ENCODE measurements around the gene DEUP1. TPM values are rescaled to one million over a fixed set of nuclear protein-coding genes. Genes with fewer than 3 reads are reported as not detected.

The DEUP1 gene
- total RNA-seq, 4 donors from 2014 or later = 0.78 to 1.1 TPM; not detected in 2

DNA sequence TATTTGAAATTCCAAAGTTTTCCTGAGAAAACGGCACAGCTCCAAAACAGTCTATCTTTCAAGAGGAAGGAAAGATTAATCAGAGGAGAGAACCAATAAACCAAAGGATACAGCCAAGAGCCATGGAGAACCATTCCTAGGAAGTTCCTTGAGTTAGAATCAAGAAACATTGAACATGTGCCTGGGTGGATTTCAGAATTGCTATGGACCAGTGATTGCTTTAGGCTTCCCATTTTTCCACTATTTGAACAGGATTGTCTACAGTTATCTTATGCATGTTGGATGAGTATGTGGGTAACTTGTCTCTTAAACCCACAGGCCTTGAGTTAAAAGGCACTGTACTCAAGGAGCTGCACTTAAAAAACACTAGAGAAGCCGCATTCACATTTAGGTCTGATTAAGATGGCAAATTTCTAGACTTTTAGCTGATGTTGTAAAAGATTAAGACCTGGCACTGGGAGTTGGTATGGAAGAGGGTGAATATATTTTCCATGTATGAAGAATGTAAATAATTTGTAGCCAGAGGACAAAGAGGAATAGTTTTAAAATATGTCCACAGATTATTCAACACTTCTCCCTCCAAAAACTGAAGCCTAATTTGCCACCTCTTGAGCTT, 11.2 kb upstream of the DEUP1 start:
- no peak for TF ChIP-seq POLR2A (IDR thresholded peaks at IDR 0.05)
- TF ChIP-seq, protein P1, sequence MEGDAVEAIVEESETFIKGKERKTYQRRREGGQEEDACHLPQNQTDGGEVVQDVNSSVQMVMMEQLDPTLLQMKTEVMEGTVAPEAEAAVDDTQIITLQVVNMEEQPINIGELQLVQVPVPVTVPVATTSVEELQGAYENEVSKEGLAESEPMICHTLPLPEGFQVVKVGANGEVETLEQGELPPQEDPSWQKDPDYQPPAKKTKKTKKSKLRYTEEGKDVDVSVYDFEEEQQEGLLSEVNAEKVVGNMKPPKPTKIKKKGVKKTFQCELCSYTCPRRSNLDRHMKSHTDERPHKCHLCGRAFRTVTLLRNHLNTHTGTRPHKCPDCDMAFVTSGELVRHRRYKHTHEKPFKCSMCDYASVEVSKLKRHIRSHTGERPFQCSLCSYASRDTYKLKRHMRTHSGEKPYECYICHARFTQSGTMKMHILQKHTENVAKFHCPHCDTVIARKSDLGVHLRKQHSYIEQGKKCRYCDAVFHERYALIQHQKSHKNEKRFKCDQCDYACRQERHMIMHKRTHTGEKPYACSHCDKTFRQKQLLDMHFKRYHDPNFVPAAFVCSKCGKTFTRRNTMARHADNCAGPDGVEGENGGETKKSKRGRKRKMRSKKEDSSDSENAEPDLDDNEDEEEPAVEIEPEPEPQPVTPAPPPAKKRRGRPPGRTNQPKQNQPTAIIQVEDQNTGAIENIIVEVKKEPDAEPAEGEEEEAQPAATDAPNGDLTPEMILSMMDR (IDR thresholded peaks at IDR 0.05) = no peak
- intact Hi-C loops (cut with DNase I) = no loop called here
- no peaks in the 10 kb centered on the region for H3K27me3 ChIP-seq
- H3K4me3 ChIP-seq (replicated peaks in 1 of 3) = no peak overlapping the region
- 41 to 98% methylated on average over 2 of the region's 2 CpGs for WGBS, 2 donors
- H3K9me3 ChIP-seq = no peaks in the 10 kb centered on the region
- no peak overlapping the region for H3K27ac ChIP-seq
- DNase-seq = no peak
- H3K36me3 ChIP-seq = no peaks in the 10 kb centered on the region
- H3K4me1 ChIP-seq = no peaks in the 10 kb centered on the region

DNA sequence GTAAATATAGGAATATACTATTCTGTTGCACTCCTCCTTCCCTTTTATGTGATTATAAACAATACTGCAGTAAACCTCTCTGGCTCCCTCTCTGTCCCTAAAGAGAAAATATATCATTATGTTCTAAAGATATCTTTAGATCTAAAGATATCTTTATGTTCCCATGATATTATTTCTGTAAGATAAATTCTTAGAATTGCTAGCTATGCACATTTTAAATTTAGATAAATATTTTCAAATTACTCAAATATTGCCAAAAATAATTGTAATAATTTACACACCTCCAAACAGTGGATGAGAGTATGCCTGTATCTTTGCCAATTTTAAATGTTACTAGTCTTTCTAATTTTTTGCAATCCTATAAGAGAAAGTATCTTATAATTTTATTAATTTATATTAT, 10.3 kb upstream of the DEUP1 start:
- Histone ChIP-seq H3K4me3 (replicated peaks in 1 of 3) (no peak overlapping the region), H3K9me3 (no peaks in the 10 kb centered on the region), H3K27me3 (no peaks in the 10 kb centered on the region), H3K36me3 (no peaks in the 10 kb centered on the region), H3K4me1 (no peaks in the 10 kb centered on the region), H3K27ac (no peak overlapping the region)
- no peak for TF ChIP-seq POLR2A (IDR thresholded peaks at IDR 0.05)
- no peak for DNase-seq
- intact Hi-C loops (cut with DNase I) = no loop called here

DNA sequence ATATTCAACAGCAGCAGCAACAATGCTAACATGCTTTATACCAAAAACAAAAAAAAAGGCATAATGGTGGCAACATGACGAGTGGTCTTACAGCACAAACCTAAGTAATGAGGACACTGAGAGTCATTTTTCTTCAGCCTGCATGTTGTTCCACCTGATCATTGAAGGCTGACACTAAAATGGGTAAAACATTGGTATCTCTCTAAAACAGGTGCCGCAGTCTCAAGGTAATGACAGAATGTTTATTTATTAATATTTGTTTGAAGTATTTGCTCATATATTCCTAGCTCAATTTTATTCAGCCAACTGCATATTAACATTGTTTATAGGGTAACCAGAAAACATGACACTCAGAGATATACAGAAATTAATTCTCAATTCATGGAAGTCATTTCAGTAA, 8.3 kb upstream of the DEUP1 start:
- DNase-seq = no peak
- H3K27me3 ChIP-seq = no peaks in the 10 kb centered on the region
- no peaks in the 10 kb centered on the region for H3K4me1 ChIP-seq
- H3K9me3 ChIP-seq = no peaks in the 10 kb centered on the region
- 90 to 91% methylated on average over 2 of the region's 2 CpGs for WGBS, 2 donors
- H3K4me3 ChIP-seq (replicated peaks in 1 of 3) = no peak overlapping the region
- H3K36me3 ChIP-seq = no peaks in the 10 kb centered on the region
- intact Hi-C loops (cut with DNase I) = no loop called here
- H3K27ac ChIP-seq = no peak overlapping the region
- TF ChIP-seq, protein P1 (IDR thresholded peaks at IDR 0.05) = no peak
- TF ChIP-seq POLR2A (IDR thresholded peaks at IDR 0.05) = no peak

DNA sequence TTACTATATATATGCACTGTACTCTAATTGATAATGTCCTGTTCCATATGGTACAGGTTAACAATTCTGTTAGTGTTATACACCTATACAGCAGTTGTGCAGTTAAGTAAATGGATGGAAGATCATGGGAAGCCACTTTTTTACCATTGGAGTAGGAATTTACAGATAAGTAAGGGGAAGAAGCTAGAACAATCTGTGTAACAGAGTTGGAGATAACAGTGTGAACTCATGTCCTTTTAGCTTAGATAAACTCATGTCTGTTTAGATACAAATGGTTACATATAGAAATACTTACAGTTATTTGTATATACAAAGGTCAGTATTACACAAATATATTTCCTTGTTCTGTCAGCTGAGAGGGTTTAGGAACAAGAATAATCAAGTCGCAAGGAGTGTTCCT, 6.8 kb upstream of the DEUP1 start:
- TF ChIP-seq POLR2A (IDR thresholded peaks at IDR 0.05) = no peak
- TF ChIP-seq, protein P1 (IDR thresholded peaks at IDR 0.05) = no peak
- WGBS, 2 donors = 90 to 95% methylated on average over 1 of the region's 1 CpG
- H3K4me3 ChIP-seq (replicated peaks in 1 of 3) = no peak overlapping the region
- no peaks in the 10 kb centered on the region for H3K27me3 ChIP-seq
- intact Hi-C loops (cut with DNase I) = no loop called here
- H3K4me1 ChIP-seq = no peaks in the 10 kb centered on the region
- no peak overlapping the region for H3K27ac ChIP-seq
- H3K36me3 ChIP-seq = no peaks in the 10 kb centered on the region
- no peaks in the 10 kb centered on the region for H3K9me3 ChIP-seq
- DNase-seq = no peak

DNA sequence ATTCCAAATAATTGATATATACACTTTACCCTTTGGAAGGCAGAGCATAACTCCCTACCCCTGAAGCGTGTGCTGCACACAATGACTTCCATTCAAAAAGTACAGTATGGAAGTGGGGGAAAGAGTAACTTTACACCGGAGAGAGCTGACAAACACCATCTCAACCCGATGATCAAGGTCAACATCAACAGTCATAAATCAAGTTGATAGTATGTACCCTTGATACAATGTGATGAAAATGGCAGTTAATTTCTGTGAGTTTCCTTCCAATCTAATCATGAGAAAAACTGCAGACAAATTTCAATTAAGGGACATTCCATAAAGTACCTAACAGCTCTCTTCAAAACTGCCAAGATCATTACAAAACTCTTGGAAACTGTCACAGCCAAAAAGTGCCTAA, 6.0 kb upstream of the DEUP1 start:
- Histone ChIP-seq H3K27ac (no peak overlapping the region), H3K27me3 (no peaks in the 10 kb centered on the region), H3K36me3 (no peaks in the 10 kb centered on the region), H3K4me3 (replicated peaks in 1 of 3) (no peak overlapping the region), H3K4me1 (no peaks in the 10 kb centered on the region), H3K9me3 (no peaks in the 10 kb centered on the region)
- intact Hi-C loops (cut with DNase I) = no loop called here
- TF ChIP-seq, protein P1 (IDR thresholded peaks at IDR 0.05) = no peak
- no peak for TF ChIP-seq POLR2A (IDR thresholded peaks at IDR 0.05)
- DNase-seq = no peak
- 84 to 86% methylated on average over 3 of the region's 3 CpGs for WGBS, 2 donors

DNA sequence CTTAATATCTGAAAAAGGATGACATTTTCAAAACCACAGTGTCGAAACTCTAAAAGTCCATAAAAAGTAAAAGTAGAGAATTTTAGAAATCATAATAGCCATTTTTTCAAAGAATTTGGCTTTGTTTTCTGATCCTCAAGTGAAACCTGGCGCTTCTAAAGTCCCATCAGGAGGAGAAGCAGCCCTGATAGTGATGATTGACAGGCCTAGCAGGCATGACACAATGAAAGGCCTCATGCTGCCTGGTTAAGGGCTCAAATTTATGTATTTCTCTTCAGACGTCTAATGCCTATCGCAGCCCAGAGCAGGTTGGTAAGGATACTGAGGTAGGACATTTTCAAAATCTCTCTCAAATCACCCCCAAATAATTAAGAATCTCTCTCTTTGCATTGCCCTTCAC, 3.9 kb upstream of the DEUP1 start:
- no peak overlapping the region for H3K27ac ChIP-seq
- TF ChIP-seq POLR2A (IDR thresholded peaks at IDR 0.05) = no peak
- TF ChIP-seq, protein P1 (IDR thresholded peaks at IDR 0.05) = no peak
- H3K4me1 ChIP-seq = peaks cover 0 to 4% of the 10 kb centered on the region in 2 donors
- H3K9me3 ChIP-seq = no peaks in the 10 kb centered on the region
- WGBS, 2 donors = 94 to 98% methylated on average over 4 of the region's 4 CpGs
- H3K36me3 ChIP-seq = no peaks in the 10 kb centered on the region
- DNase-seq = no peak
- intact Hi-C loops (cut with DNase I) = no loop called here
- H3K4me3 ChIP-seq (replicated peaks in 1 of 3) = no peak overlapping the region
- no peaks in the 10 kb centered on the region for H3K27me3 ChIP-seq
